ENCODE measurements around the gene SYT17. TPM values are rescaled to one million over a fixed set of nuclear protein-coding genes. Genes with fewer than 3 reads are reported as not detected.

Gene SYT17
- total and polyA plus RNA-seq, 10 of the 15 experiments (the other 5 are each of a cell fraction or from before 2014, with no cell fraction given) = 3.7 to 12.3 (median 5.0) TPM

GRCh38 chr16:19235478-19235877 is 67.4 kb downstream of the SYT17 start:
- ChIA-PET SMC1A (ENCODE audit: uncharacterized antibody, unreplicated experiment) (no interaction called here), RAD21 (ENCODE audit: unreplicated experiment) (no interaction called here), CTCF (no interaction called here), POLR2A (no interaction called here)
- ATAC-seq = no peak
- Histone ChIP-seq H3K36me3 (ENCODE audit: control insufficient read depth in 2 of 2, insufficient read depth in 2 of 2, low read length in 1 of 2) (no peaks in the 10 kb centered on the region), H3K79me2 (ENCODE audit: control insufficient read depth, insufficient read depth, low read length) (no peaks in the 10 kb centered on the region), H3K9me3 (replicated peaks; ENCODE audit: control insufficient read depth, insufficient read depth, low read length) (peaks cover 4% of the 10 kb centered on the region), H3K27me3 (replicated peaks in 1 of 2; ENCODE audit: control insufficient read depth in 2 of 2, insufficient read depth in 2 of 2, low read length in 1 of 2) (no peaks in the 10 kb centered on the region), H3K4me3 (no peak overlapping the region), H4K20me1 (ENCODE audit: control insufficient read depth, insufficient read depth) (no peaks in the 10 kb centered on the region), H3K4me2 (ENCODE audit: control insufficient read depth, insufficient read depth) (no peak overlapping the region), H2AFZ (ENCODE audit: control insufficient read depth, low read depth, low read length) (no peak overlapping the region), H3K4me1 (ENCODE audit: control insufficient read depth, insufficient read depth, low read length) (no peaks in the 10 kb centered on the region), H3K9ac (ENCODE audit: control insufficient read depth, insufficient read depth, low read length) (no peak overlapping the region), H3K27ac (ENCODE audit: control insufficient read depth, insufficient read depth) (no peak overlapping the region)
- TF ChIP-seq REST (IDR thresholded peaks at IDR 0.05; ENCODE audit: low read depth, low read length) (no peak), KDM1A (IDR thresholded peaks at IDR 0.05; ENCODE audit: borderline replicate concordance) (no peak), POU2F2 (IDR thresholded peaks at IDR 0.05; ENCODE audit: borderline replicate concordance, low read depth, low read length) (no peak), BHLHE40 (IDR thresholded peaks at IDR 0.05; ENCODE audit: borderline replicate concordance in 1 of 2, low read depth in 2 of 2, low read length in 1 of 2) (no peak), SUZ12 (IDR thresholded peaks at IDR 0.05; ENCODE audit: unreplicated experiment) (no peak), ZNF687 (IDR thresholded peaks at IDR 0.05) (no peak), IKZF1 (conservative IDR thresholded peaks at IDR 0.05) (no peak), POLR2A (IDR thresholded peaks at IDR 0.05; ENCODE audit: low read depth, low read length) (no peak), MTA2 (IDR thresholded peaks at IDR 0.05; ENCODE audit: low read depth) (no peak), FOXK2 (IDR thresholded peaks at IDR 0.05) (no peak), HSF1 (IDR thresholded peaks at IDR 0.05; ENCODE audit: low read depth, low read length) (no peak), ZNF217 (IDR thresholded peaks at IDR 0.05) (no peak), ZZZ3 (IDR thresholded peaks at IDR 0.05; ENCODE audit: control insufficient read depth, insufficient read length, low read depth) (no peak), JUNB (IDR thresholded peaks at IDR 0.05) (no peak), RUNX3 (IDR thresholded peaks at IDR 0.05; ENCODE audit: low read length) (no peak), CEBPB (IDR thresholded peaks at IDR 0.05; ENCODE audit: borderline replicate concordance in 1 of 2, low read depth in 2 of 2, low read length in 2 of 2) (no peak)
- no peak for FAIRE-seq
- BruUV-seq (replicated peaks) = no TSS peak
- intact Hi-C loops (cut with micrococcal nuclease; ENCODE audit: unreplicated experiment) (no loop called here), in situ Hi-C loops (cut with MboI) (no loop called here)
- no peak for DNase-seq (ENCODE audit: low read depth, low spot score)
- WGBS (ENCODE audit: insufficient coverage, insufficient replicate concordance, low lambda C conversion rate, missing lambda C conversion rate) = 56% methylated on average over 4 of the region's 4 CpGs

Data from GM12878 (cell line).